ENCODE data around the gene TUSC2.
A peak's percentile ranks its signal among the peaks of the same experiment; 100 is the strongest.

Gene TUSC2

GRCh38 chr3:50334339-50335075 lies 6.5 kb upstream of the TUSC2 start:
- DNase-seq = no peak

DNA sequence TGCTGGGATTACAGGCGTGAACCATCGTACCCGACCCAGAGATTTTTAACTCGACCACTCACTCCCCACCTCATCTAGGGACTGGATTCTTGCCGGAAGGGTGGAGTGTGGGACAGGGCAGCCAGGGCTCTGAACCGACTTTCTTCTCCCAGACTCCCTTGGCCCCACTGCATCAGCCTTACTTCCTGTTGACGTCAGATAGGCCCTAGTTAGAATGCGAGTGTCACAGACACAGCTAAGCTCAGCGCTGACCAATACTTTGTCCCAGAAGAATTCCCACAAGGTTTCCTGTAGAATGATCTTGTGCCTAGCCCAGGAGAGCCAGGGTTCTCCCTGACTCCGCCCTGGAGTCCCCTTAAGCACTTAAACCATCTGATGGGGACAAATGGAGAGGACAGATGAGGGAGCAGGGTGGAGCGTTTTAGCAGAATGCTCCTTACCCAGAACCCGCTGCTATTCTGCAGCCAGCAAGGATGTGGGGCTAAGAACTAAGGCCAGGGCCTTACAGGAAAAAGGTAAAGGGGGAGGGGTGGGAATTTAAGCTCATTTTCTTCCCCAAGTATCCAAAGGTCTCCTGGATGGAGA lies 5.8 kb upstream of the TUSC2 start:
- no peak for DNase-seq

DNA sequence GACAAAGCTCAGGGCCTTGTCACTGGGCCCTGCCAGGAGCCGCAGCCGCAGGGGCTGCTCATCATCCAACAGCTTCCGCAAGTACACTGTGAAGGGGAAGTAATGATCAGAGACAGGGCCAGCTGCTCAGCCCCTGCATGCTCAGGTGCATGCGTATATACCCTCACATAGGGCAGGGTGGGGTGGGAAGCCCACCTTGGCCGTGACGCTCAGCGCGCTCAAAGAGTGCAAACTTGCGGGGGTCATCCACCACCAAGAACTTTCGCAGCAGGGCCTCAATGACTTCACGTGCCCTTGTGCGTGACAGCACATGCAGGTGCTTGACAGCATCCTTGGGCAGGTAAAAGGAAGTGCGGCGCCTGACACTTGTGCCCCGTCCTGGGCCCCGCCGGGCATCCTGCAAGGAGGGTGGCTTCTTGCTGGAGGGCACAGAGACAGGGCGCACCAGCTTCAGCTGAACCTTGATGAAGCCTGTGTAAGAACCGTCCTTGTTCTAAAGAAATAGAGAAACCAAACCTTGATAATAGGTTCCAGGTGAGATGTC lies 3.4 kb upstream of the TUSC2 start:
- DNase-seq = no peak

DNA sequence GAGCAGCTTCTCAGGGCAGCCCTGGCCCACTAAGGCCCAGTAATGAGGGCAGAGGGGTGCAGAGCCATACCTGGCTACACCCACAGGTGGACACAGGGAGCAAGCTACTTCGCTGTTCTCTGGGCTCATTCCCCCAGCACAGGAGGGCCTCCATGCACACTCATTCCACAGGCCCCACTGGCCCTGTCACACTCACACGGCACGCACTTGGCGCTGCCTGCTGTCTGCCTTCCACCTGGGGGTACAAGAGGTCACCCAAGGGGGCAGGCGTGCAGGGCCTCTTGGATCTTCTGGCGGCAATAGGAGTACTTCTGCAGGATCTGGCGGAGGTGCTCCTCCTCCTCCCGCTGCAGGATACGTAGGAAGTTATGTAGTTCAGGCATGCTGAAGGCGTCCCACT lies 2.3 kb upstream of the TUSC2 start:
- no peak for DNase-seq

DNA sequence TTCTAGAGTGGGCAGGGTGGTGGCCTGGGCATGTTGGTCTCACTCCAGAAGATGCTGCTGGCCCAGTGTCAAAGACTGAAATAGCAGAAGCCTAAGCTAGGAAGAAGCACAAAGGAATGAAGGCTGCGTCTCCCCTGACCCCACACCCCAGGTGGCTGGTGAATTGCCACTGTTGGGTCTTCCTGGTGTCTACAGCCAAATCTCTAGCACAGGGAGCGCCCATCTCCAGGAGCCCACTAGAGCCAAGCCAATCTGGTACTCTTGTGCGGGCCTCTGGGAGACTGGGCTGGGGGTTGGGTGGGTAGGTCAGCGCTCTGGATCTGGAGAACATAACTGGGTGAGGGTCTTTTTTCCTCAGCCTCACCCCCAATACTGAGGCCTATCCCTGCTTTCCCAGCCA lies 894 bp downstream of the TUSC2 start:
- no peak for DNase-seq

DNA sequence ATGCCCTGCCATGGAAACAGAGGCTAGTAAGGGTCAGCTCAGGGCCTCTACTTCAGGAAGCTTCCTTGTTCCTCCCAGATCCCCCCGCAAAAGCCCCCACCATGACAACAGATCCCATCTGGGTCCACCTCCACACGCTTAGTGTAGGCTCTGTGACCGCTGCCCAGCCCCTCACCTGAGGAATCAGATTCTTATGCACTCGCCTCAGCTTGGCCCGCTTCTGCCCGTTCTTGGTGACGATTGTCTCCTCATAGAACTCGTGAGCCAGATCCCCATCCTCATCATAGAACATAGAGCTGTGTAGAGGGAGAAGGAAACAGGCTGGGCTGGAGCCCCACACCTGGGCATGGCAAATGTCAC lies 1.9 kb downstream of the TUSC2 start:
- no peak for DNase-seq

DNA sequence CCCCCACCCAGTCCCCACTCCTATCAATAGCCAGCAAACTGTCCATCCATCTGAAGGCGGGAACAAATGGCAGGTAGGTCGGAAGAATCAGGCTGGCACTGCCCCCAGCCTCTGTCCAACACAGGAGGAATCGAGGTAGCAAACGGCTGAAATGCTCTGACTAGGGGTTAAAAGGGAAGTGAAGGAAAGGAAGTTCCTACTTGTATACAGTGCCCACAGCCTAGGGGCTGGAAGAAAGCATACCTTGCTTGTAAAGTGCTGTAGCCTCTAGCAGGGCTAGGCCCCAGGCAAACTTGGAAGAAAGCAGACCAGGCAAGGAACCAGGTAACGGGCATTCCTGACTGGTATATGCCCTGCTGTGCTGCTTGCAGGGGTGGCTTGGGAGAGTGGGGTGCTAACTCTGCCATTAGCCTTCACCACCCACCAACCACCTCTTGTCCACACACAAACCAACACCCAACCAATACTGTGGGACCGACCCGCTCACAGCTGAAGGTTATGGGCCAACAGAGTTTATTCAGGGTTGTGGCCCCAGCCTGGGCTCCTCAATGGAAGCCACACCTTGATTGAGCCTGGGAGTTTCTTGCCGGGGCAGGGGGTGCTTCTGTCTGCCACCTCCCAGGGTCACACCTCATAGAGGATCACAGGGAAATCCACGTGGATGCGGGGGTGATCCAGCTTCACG lies 2.4 kb downstream of the TUSC2 start:
- no peak for DNase-seq

- no peak for DNase-seq
These were observed 2.9 kb downstream of the TUSC2 start for GRCh38 chr3:50325113-50325480.

DNA sequence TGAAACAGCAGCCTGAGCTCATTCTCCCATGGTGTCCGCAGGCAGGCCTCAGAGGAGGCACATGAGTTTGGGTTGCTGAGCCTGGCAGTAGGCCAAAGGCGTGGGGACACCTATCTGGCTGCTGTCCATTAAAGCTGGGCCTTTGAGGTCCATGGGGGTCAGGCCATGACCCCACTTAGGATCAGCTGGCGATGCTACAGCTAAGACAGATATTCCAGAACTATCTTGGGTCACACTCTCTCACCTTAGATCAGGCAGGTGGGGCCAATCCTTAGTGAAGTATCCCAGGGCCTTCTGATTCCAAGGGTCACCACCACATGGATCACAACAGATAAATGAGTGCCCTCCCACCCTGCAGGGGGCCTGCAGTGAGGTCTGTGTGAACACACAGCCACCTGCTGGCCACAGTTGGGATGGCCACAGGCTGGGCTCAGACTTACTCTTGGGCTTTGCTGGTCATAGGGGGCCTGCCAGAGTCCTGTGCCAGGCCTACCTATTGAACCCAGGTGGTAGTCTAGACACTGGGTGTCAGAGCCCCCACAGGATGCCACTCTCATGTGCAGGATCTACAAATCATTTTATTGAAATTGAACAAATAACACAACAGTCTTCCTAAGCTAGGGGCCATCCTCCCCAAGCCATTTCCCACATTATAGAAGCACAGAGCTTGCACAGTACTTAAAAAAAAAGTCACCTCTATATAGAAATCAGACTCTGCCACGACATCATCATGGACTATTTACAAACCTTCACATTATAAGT lies 3.5 kb downstream of the TUSC2 start:
- DNase-seq = peak; percentile 63

DNA sequence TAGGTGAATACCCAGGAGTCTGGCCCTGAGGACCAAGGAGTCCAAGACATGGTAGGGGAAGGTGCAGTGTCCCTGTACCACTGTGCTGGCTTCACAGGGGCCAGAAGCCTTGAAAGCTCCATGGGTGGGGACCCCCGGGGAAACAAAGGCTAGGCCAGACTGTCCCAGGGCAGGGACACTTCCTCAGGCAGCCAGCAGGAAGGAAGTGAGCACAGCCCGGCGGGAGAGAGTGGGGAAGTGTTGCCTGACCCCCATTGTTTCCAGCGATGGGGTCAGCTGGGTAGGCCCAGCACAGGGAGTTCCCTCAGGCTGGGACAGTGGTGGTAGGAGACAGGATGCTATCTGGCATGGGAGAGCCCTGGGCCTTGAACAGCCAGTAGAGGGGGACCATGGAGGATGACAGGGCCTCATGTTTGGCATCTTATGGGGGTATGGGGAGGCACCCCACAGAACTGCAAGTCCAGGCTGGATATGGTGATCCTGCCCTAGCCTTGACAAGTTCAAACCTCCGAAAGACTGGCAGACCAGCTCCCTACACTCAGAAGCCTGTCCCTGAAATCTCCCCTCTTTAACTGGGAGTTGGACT lies 4.3 kb downstream of the TUSC2 start:
- no peak for DNase-seq

- DNase-seq = no peak
These were observed 4.9 kb downstream of the TUSC2 start for GRCh38 chr3:50323092-50323600.

GRCh38 chr3:50322386-50323091 lies 5.5 kb downstream of the TUSC2 start, which contains the start of gene HYAL2:
Gene HYAL2, minus strand, starts transcription at chr3:50322745. Its CDS starts 2,256 bp downstream, at chr3:50320489.
- no peak for DNase-seq

DNA sequence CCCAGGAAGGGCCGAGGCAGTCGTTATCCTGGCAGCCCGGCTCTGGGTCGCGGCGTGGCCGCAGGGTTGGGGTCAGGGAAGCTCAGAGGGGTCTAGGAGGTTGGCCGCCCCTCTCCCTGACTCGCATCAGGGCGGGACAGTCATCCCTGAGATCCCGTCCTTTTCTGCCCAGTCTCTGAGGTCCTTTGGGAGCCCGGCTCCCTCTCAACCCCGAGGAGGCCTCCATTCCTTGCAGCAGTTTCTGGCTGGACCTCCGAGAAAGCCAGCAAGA lies 6.0 kb downstream of the TUSC2 start:
- no peak for DNase-seq

GRCh38 chr3:50321336-50322114 lies 6.5 kb downstream of the TUSC2 start:
- DNase-seq = peak; percentile 84

DNA sequence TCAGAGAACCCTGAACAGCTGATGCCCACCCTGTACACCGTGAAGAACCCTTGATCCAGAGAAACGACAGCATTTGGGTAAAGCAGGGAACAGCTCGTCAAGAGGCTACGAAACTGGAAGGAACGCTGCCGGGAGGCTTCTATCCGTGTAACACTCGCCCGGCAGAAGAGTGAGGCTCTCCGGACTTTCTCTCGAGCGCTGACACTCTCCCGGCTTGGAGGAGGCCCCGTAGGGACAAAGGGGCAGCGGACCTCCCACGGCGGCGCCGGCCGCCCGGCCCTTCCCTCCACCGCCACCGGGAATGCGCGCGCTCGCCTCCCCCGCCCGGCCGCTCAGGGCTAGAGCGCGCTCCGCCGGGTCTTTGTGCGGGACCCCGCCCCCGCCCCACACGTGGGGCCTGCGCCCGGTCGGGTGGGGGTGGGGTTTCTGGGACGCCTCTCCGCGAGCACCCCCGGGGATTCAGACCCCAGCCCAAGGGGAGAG lies 7.1 kb downstream of the TUSC2 start:
- peak; percentile 59 for DNase-seq

DNA sequence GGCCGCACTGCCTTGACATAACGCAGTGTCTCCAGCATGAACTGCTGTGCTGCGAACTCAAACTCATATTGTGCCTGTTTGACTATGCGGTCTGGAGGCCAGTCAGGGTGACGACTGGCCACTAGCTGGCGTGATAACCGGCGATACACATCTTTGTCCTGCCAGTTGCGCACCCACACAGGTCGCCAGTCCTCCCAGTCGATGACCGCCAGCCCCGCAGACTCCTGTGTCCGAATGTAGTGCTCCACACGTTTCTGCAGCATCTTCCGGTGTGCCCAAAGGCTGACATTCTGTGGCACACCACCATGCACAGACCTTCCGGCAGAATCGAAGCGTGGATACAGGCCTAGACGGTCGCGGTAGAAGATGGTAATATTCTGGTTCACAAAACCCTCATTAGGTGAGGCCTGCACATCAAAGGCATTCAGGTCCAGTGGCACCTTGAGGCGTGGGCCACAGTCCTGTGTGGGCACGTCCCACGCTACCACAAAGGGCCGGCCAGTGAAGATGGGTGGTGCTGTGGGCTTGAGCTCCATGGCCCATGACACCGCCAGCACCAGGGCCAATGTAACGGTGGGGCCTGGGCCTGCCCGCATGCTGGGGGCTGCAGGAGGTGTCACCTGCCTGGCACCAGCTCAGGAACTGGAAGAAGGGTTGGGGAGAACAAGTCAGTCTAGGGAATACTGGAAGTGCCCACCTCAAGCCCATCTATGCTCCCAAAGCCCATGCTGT lies 8.0 kb downstream of the TUSC2 start:
- no peak for DNase-seq

GRCh38 chr3:50319181-50319893 lies 8.7 kb downstream of the TUSC2 start:
- DNase-seq = no peak

DNA sequence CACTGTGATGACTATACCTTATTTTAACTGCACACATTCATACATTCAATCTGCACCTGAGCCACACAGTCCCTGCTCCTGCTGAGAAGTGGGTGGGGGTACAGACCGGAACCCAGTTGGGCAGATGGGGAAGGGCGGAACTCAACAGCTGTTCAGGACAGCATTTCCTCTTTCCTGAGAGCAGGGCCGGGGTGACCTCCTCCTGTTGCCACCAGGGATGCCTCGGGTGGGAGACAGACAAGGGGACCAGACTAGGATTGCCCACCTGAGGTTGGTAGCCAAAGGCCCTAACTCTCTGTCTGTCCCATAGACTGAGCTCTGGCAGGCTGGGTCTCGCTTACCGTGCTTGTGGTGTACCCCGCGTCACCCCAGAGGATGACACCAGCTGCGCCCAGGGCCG lies 9.4 kb downstream of the TUSC2 start:
- no peak for DNase-seq

DNA sequence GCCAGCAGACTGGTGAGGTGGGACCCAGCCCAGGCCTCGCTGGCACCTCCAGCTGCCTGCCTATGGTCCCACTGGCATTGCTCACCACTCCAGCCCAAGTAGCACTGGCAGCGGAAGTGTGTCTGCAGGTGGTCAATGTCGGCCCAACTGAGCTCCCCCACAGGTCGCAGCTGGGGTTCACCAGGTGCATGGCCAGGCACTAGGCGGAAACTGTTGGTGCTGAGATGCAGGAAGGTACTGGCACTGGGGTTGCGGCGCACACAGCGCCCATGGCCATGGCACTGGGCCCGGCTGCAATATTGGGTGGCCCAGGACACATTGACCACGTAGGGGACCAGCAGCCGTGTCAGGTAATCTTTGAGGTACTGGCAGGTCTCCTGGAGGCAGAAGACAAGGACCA lies 9.9 kb downstream of the TUSC2 start:
- DNase-seq = no peak

DNA sequence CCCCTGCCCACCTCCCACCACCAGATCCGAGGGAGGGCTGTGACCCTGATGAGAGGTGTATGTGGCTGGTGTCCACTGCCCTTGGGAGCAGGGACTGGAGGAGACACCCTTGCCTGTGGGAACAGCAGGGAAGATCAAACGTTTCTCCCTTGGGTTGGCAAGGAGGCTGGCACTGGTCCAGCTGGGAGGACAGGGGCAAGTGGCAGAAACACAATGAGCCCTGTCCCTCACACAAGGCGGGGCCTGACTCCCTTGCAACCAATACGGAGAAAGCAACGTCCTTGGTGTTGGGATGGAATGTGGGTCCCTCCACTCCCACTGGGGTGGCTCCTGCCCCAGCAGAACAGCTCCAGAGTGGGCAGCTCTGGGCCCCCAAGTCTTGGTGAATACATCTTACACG lies 10.7 kb downstream of the TUSC2 start:
- DNase-seq = no peak

Measured in CD4-positive, alpha-beta T cell treated with Interleukin-15 for 1 hour (primary cell).